Heart left ventricle (tissue), 13 donors: ENCODE measurements around the gene PHKG2.

Experiments used
- CTCF ChIP-seq, 12 donors: fragments of 200-600 bp; sonication (generic) in 4 of 12; IDR thresholded peaks; one replicate each; pipeline versions ENCODE4 v1.5.0 to v1.8.0; 2018 to 2022; ENCODE audit warnings: antibody characterized with exemption in 12 of 12, mild to moderate bottlenecking in 5 of 12
- POLR2A ChIP-seq, 2 donors: fragments of 450-650 bp; IDR thresholded peaks; one replicate each; pipeline ENCODE4 v1.6.1; 2017; ENCODE audit warnings: antibody characterized with exemption in 2 of 2, mild to moderate bottlenecking in 2 of 2, moderate library complexity in 2 of 2
- donor health status: ischemic (EF 13 %, LVEDD 7.1; RV severe dilation, severe dysfunction).
- donor health status: DM: no; HTN: yes; CAD: no.
- donor health status: DM: no; HTN: no; CAD: no.
- donor health status: ischemic (EF 25% LVEDD 6.9; RV normal size, moderate dysfunction).
- donor health status: ischemic (EF 25% LVEDD 5.7; RV mildly dilated, moderate dysfunction).
- donor health status: ischemic (EF 35%, LVEDD 5.7; RV mildly dilated, moderate dysfunction).
- donor health status: nonischemic (EF 11% LVEDD 7.7; RV severe dilation, severe dysfunction).
- donor health status: DM: yes; HTN: yes; CAD: no.
- donor health status: PGD.
- donor health status: ischemic (EF 29% LVEDD 5.4; RV normal size, mild dysfunction).
- donor health status: nonischemic (EF 23%, LVEDD 6.1; RV moderate dilation, normal function).

- TF ChIP-seq POLR2A (IDR thresholded peaks at IDR 0.05) (no peak), CTCF (IDR thresholded peaks at IDR 0.05) (no peak)
Observed at GRCh38 chr16:30728321-30728720, 19.9 kb upstream of the PHKG2 start.
